HG03280 (cell line): ENCODE results near the gene RSL1D1.

Experiments
- ATAC-seq: cut with Tn5 transposase; IDR thresholded peaks from one replicate; pipeline ENCODE4 v1.9.1; 2021; ENCODE audit warnings: mild to moderate bottlenecking, moderate library complexity; ENCODE audit not compliant: unreplicated experiment

Gene RSL1D1

GRCh38 chr16:11851294-11852091, at the start of gene RSL1D1:
Gene RSL1D1 (minus strand): TSS chr16:11851542. CDS start chr16:11851512, 30 bp downstream.
- peak; percentile 87 for ATAC-seq

- ATAC-seq = no peak
Observed at GRCh38 chr16:11901091-11901490, 49.7 kb upstream of the RSL1D1 start.

DNA sequence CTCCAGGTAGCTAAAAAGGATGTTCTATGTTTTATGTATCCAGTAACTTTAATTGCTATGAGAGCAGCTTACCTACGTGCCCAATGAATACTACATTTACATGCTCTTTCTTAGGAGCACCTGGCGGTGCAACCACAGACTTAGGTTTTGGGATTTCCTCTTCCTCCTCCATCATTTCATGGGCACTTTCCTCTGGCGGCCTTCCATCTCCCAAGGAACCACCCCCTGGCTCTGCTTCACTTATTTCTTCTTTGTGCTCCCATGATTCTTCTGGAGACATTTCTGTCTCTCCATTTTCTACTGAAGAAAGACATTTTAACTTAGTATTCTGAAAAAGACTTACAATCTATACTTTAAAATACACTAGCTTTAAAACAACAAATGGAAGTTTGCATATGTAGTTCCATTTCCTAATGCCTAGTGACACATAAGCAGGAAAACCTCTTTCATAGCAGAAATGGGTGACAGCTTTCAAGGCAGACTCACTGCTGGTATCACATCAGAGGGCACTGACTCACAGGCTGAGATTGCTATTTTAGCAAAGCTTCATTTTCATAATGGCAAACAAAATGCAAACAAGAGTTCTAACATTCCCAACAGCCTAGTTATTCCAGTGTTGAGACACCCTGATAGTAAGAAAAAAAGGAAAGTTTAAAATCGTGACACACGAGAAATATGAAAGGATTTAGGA, 45.3 kb upstream of the RSL1D1 start:
- ATAC-seq = no peak

GRCh38 chr16:11893571-11893970, 42.2 kb upstream of the RSL1D1 start:
- ATAC-seq = no peak

- no peak for ATAC-seq
Observed at GRCh38 chr16:11892761-11893160, 41.4 kb upstream of the RSL1D1 start.

DNA sequence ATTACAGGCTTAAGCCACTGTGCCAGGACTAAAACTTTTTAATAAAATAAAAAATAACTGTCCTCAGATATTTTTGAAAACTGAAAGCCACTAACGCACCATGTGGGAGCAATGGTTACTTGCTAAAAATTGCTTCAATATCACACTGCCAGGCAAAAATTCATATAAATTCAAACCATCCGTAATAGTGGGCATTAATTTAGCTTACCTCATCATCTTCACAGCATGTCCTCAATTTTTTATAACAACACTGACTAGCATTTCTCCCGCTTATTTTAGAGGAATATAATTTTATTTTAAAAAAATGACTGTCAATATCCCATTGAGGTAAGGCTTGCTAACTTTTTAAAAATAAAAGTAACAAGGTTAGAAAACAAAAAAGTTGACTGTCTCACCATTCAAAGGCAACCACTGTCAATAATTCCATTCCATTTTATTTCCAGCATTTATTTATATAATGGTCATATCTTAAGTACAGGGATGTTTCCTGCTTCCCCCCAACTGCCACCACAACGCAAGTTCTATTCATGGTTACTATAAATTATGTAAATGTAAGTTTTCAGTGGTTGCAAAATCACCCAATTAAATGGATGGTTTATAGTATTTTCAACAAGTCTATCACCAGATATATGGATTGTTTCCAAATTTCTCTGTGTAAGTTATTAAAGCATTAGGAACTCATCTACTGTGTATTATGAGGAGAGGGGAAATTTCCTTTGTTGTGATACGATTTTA, 39.1 kb upstream of the RSL1D1 start:
- no peak for ATAC-seq

GRCh38 chr16:11886881-11887280, 35.5 kb upstream of the RSL1D1 start:
- no peak for ATAC-seq

GRCh38 chr16:11884035-11884434, 32.7 kb upstream of the RSL1D1 start:
- no peak for ATAC-seq

GRCh38 chr16:11880007-11880406, 28.7 kb upstream of the RSL1D1 start:
- no peak for ATAC-seq

DNA sequence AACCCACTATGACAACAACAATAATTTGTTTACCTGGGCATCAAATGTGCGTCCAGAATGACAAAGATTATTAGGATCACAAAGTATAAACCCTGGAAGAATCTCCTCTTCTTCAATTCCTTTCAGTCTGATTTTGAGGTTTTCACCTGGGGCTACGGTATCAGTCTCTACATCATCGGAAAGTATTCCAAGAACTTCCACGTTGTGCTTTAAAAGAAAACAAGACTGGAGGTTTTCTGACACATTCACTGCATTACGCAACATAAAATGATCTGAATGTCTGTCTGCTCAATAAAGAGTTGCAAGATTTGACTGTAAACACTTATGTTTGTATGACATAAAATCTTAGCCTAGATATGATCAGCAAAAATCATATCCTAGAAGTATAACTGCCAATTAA, 26.0 kb upstream of the RSL1D1 start:
- ATAC-seq = no peak

DNA sequence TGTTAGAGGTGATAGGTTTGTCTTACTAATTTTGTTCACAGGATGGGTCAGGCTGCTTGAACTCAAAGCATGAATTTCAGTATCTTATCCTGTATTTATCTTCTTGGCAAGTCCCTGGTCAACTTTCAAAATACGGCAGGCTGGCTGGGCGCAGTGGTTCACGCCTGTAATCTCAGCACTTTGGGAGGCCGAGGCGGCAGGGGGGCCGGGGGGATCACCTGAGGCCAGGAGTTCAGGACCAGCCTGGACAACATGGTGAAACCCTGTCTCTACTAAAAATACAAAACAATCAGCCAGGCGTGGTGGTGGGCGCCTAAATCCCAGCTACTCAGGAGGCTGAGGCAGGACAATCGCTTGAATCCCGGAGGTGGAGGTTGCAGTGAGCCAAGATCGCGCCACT, 25.0 kb upstream of the RSL1D1 start:
- ATAC-seq = no peak

DNA sequence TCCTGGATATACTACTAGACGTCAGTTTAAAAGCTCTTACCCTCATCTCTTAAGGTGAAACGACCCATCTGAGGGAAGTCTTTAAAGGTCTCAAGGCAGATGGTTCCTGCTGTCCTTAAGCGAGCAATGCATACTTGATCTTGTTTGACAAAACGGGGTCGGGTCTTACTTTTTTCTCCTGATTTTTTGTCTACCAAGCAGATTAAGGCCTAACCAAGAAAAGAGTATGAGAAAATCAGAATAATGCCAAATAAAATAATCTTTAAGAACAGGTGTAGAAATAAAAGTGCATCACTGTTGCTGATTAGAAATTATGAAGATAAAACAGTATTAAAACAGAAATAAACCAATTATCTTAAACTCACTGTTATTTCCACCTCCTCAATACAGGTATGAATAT, 24.4 kb upstream of the RSL1D1 start:
- ATAC-seq = no peak

DNA sequence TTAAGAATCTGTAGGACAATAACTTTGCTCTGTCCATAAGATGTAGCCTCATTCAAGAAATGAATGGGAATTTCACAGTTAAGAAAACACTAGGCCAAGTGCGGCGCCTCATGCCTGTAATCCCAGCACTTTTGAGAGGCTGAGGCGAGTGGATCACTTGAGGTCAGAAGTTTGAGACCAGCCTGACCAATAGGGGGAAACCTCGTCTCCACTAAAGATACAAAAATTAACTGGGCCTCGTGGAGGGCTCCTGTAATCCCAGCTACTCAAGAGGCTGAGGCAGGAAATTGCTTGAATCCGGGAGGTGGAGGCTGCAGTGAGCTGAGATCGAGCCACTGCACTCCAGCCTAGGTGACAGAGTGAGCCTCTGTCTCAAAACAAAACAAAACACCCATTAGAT, 19.9 kb upstream of the RSL1D1 start:
- ATAC-seq = no peak

- ATAC-seq = no peak
Observed at GRCh38 chr16:11870399-11870798, 19.1 kb upstream of the RSL1D1 start.

- ATAC-seq = no peak
Observed at GRCh38 chr16:11869353-11870228, 18.2 kb upstream of the RSL1D1 start.

DNA sequence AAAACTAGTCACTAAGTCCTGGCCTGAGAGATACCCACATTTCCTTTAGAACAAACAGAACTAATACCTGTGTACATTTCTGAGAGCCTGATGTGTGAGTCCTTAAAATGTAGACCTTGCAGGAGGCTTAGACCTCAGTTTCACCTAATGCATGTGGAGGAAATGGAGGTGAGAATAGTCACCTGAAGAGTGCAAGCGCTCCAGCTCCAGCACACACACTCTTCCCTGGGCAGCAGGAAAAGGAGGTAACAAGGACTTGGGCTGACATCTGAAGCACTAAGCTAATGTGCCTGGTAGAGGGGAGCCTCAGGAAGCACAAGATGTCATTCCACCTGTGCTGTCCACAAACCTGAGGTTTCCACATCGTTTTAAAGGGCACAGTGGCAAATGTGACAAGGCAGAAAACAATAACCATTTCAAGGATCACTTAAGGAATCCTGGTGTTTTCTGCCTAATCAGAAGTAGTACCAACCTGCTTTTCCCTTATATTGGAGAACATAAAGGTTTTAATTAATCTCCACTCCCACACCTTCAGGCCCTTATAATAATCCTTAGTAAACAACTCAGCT, 17.2 kb upstream of the RSL1D1 start:
- no peak for ATAC-seq

GRCh38 chr16:11862489-11862888, 11.1 kb upstream of the RSL1D1 start:
- no peak for ATAC-seq

- no peak for ATAC-seq
Observed at GRCh38 chr16:11857161-11857560, 5.8 kb upstream of the RSL1D1 start.

GRCh38 chr16:11852092-11852809, 909 bp upstream of the RSL1D1 start:
- ATAC-seq = no peak

GRCh38 chr16:11848842-11849241, 2.5 kb downstream of the RSL1D1 start:
- ATAC-seq = no peak
